ENCODE measurements around the gene KIRREL3.

GRCh38 chr11:126583101-126583500 is 417.5 kb downstream of the KIRREL3 start:
- TF ChIP-seq CTCF (IDR thresholded peaks at IDR 0.05) = no peak
- TF ChIP-seq POLR2A (IDR thresholded peaks at IDR 0.05) = no peak
